GM03348 (cell line): ENCODE measurements around the gene IBTK.
"Not testable (repeated sequence)": the region's sequence is repeated elsewhere in the genome, so short reads cannot be mapped to it uniquely, and the experiment has no call there.

Experiments
- DNase-seq: peaks from one replicate; pipeline ENCODE4 v3.0.0; 2012; ENCODE audit warnings: low spot score

The IBTK gene

DNA sequence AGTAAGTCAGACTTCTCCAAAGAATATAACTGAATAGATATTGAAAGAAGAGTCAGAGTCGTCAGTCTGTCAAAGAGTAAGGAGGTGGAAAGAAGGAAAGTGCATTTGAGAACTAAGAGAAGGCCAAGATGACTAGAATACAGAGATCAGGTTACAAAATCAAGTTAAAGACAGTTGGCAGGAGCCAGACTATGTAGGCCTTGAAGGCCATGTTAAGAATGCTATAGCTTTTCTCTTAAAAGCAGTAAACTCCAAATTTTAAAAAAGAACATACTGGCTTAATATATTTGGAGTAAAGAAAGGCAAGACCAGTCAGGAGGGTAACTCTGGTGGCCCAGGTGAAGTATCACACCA, 68.8 kb downstream of the IBTK start:
- DNase-seq = no peak

GRCh38 chr6:82178077-82178758, 69.3 kb downstream of the IBTK start:
- DNase-seq = peak; percentile 50

- DNase-seq = peak; percentile 59
These were observed 70.9 kb downstream of the IBTK start for GRCh38 chr6:82176616-82177015.

GRCh38 chr6:82172594-82172993, 75.0 kb downstream of the IBTK start:
- DNase-seq = no peak

- no peak for DNase-seq
These were observed 78.2 kb downstream of the IBTK start for GRCh38 chr6:82169138-82169876.

DNA sequence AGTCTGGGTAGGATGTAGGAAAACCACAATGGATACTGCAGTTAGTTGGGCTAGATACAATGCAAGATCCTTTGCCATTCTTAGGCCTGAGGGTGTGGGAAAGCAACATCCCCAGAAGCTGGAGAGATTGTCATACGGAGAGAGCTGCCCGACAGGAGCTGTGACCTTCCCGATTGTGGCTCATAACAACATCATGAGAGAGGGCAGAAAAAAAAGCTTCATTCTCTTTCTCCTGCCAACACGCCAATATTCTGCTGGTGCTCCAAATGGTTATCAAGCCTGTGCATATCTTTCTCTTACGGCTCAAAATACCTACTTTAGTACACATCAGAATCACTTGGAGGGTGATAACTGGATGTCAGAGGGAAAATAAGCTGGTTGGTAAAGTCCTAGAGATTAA, 81.1 kb downstream of the IBTK start:
- no peak for DNase-seq

DNA sequence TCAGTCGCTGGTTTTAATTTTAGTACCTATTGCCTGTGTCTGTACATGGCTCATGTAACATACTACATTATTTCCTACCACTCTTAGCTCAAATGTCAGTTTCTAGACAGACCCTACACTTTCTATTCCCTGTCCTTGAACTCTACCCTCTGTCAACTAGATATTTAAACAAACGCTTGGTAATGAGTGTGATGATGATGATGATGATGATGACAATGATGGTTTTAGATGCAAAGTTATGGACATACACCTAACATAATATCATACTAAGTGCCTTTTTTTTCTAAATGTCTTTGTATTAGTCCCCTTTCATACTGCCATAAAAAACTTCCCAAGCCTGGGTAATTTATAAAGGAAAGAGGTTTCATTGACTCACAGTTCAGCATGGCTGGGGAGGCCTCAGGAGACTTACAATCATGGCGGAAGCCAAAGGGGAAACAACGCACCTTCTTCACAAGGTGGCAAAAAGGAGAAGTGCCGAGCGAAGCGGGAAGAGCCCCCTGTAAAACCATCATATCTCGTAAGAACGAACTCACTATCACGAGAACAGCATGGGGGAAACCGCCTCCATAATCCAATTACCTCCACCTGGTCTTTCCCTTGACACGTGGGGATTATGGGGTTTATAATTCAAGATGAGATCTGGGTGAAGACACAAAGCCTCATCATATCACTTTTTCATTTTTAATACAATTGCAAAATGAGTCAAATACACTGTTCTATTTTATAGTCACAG, 87.1 kb downstream of the IBTK start:
- no peak for DNase-seq

- DNase-seq = not testable (repeated sequence)
These were observed 94.8 kb downstream of the IBTK start for GRCh38 chr6:82152786-82153185.

DNA sequence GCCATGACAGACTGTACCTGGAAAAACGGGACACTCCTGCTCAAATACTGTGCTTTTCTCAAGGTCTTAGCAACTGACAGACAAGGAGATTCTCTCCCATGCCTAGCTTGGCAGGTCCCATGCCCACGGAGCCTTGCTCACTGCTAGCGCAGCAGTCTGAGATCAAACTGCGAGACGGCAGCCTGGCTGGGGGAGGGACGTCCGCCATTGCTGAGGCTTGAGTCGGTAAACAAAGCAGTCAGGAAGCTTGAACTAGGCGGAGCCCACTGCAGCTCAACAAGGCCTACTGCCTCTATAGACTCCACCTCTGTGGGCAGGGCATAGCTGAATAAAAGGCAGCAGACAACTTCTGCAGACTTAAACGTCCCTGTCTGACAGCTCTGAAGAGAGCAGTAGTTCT, 96.4 kb downstream of the IBTK start:
- not testable (repeated sequence) for DNase-seq

DNA sequence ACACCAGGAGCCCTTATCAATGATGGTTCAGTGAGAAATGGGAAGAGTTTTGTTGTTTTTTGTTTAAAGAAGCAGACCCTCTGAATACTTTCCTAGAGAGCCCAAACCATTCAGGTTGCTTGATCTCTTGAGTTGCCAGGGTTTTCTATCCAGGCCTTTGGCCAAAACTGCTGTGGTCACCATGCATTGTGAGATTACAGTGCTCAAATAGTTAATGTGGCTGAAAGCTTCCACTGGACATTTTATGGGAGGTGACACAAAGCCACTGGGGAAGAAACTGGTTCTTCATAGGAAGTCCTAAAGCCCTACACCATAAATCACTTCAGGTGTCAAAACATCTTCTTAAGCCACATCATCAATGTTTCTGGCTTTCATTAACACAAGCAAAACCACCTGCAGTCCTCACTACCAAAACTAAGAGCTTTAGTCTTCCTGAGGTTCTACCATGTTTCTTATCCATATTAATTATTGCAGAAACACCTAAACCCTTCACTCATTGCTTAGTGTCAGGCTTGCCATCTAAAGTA, 101.6 kb downstream of the IBTK start:
- DNase-seq = no peak

GRCh38 chr6:82144852-82145340, 102.6 kb downstream of the IBTK start:
- peak; percentile 68 for DNase-seq

DNA sequence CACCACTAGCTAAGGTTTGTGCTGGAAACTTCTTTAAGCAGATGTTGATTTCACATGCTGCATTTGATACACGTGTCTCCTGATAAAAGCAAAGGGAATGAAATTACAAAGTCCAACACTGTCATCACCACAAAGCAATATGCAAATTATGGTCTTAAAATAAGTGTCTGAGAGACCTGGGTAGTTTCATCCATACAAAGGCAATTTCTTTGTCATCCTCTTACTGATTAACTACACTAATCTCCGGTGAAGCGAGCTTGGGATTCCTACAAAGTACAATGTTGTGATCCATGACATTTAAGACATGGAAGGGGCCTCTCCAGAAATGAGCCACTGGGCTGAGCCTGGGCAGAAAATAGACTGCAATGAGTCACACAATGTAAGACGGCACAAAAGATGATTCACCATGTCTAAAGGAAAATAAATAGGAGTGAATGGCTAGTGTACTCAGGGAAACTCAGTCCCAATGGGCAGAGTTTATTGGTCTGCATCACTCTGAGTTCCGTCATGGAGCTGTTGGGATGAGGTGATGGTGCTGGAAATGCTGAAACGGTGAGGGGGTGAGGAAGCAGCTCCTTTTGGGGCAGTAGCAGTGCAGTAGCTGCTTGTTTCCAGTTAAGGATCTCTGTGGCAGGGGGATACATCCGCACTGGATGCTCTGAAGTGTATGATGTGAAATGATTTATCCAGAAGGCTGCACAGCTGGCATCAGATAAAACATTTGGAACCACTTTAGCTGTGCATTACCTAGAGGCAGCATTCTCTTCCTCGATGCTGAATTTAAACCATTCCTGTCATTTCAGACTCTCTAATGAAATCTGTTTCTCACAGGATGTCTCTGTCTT, 103.3 kb downstream of the IBTK start:
- peak; percentile 76 for DNase-seq

DNA sequence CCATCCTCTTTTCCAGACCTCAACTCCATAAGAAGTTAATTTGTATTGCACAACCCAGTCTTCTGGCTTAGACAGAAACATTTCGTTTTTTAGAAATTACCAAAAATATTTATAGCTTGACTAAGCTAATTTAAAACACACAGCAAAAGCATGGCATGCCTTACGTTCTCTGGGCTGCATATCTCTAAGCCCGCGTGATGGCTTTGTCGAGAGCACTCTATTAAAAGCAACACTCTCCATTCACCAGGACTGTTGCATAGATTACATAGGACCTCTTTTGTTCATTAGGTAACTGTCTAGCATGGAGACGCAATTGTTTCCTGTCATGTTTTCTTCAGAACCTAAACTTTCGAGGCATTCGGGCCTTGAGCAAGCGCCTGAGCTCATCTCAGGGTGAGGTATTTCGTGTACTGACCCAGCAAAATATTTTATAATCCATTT, 104.5 kb downstream of the IBTK start:
- peak; percentile 61 for DNase-seq

DNA sequence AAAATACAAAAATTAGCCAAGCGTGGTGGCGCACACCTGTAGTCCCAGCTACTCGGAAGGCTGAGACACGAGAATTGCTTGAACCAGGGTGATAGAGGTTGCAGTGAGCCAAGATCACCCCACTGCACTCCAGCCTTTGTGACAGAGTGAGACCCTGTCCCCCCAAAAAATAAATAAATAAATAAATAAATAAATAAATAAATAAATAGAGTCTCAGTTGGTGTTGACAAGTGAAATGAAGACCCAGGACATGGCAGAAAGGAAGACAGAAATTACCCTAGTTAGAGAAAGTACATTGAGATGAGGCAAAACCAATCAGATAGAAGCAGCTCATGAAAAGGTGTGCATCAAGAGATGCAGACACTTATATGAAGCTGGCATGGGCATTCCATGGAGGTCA, 105.0 kb downstream of the IBTK start:
- DNase-seq = no peak

- DNase-seq = no peak
These were observed 109.3 kb downstream of the IBTK start for GRCh38 chr6:82138075-82138791.

DNA sequence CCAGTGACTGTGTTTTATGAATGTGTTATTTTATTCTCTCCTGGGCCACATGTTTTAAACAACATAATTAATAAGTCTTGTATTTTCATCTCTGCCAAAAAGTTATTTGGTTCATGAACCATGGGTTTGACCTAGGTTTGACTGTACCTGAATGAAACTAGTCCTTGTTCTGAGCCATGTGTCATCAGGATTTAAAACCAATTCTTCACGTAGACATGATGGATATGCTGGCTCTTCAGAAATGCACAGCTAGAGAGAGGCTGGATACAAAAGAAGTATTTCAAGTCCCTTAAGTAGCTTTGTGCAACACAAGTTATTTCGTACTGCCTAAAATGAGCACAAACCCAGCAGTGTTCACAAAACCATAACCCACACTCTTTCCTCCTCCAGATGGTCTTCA, 116.1 kb downstream of the IBTK start:
- DNase-seq = no peak

- DNase-seq = no peak
These were observed 117.7 kb downstream of the IBTK start for GRCh38 chr6:82129797-82130196.

GRCh38 chr6:82128973-82129372, 118.6 kb downstream of the IBTK start:
- not testable (repeated sequence) for DNase-seq

GRCh38 chr6:82123632-82124031, 123.9 kb downstream of the IBTK start:
- DNase-seq = no peak
